ENCODE data around the gene COL23A1. TPM values are rescaled to one million over a fixed set of nuclear protein-coding genes. Genes with fewer than 3 reads are reported as not detected.

Gene COL23A1
- total RNA-seq, 1 experiment from 2014 or later: 18.0 TPM

Other genes with a start within 250 kb of the COL23A1 start
- gene CLK4, start 36.7 kb upstream of the COL23A1 start, total RNA-seq (2014; rRNA removed; shearing (Covaris generic)): 6.1 and 11.2 TPM in 2 replicates
- gene ZNF354A, start 140.3 kb upstream of the COL23A1 start, total RNA-seq (2014; rRNA removed; shearing (Covaris generic)): 19.4 and 26.0 TPM in 2 replicates